HepG2 (cell line): ENCODE measurements around the gene SMPD3. TPM values are rescaled to one million over a fixed set of nuclear protein-coding genes. Genes with fewer than 3 reads are reported as not detected.

Experiments used
- ATAC-seq: fragments of 200-7000 bp; cut with Tn5 transposase; 3 replicates; pipeline ENCODE4 v1.9.1; 2020; ENCODE audit warnings: mild to moderate bottlenecking, moderate library complexity
- BruUV-seq: library from RNA; stranded (reverse); fragments of 400-500 nt; replicated peaks from 2 replicates; lab custom pipeline; 2021; lab: Mats Ljungman, UMichigan
- CTCF ChIA-PET: fragments of 300-600 bp; formaldehyde crosslinking; extraction: SDS; loops from one replicate; lab custom pipeline; 2021; ENCODE audit warnings: low total read pairs, inconsistent platforms, low intra/inter-chr PET ratio; lab: Yijun Ruan, JAX
- POLR2A ChIA-PET: fragments of 350-600 bp; sonication (Branson Sonifier 250); formaldehyde crosslinking; loops from one replicate; lab custom pipeline; 2020; ENCODE audit warnings: antibody characterized with exemption, inconsistent platforms; lab: Yijun Ruan, JAX
- DNase-seq: peaks from one replicate; pipeline ENCODE4 v3.0.0-alpha.2; 2015; ENCODE audit warnings: low spot score
- FAIRE-seq: peaks from 3 replicates; lab custom pipeline; 2011; peaks lifted over from hg19 to GRCh38; lab: Jason Lieb, UNC
- H2AFZ ChIP-seq: one replicate; pipeline ENCODE4 v1.6.1; 2011; ENCODE audit warnings: low read length, inconsistent platforms
- H3K27ac ChIP-seq: fragments of 300-600 bp; 3 replicates; pipeline ENCODE4 v1.8.0; 2011; ENCODE audit warnings: mixed run types, mild to moderate bottlenecking, mixed read lengths, low read length, inconsistent platforms; ENCODE audit not compliant: insufficient read depth; ENCODE audit errors: extremely low read length
- H3K27me3 ChIP-seq, 2 experiments: fragments of 200-600 bp in 1 of 2; 2 replicates in 1 of 2; 3 replicates in 1 of 2; pipeline versions ENCODE4 v1.6.0 to v1.8.0; 2011; ENCODE audit warnings: low read length in 2 of 2, mild to moderate bottlenecking in 2 of 2, moderate library complexity in 2 of 2, inconsistent platforms in 1 of 2; ENCODE audit not compliant: insufficient read depth in 2 of 2, control insufficient read depth in 1 of 2
- H3K36me3 ChIP-seq, 2 experiments: fragments of 200-600 bp in 1 of 2; replicated peaks in 1 of 2; 2 replicates in 1 of 2; 3 replicates in 1 of 2; pipeline versions ENCODE4 v1.5.1 to v1.8.0; 2011; ENCODE audit warnings: low read length in 2 of 2, inconsistent platforms in 1 of 2; ENCODE audit not compliant: insufficient read depth in 2 of 2, control insufficient read depth in 1 of 2
- H3K4me1 ChIP-seq: 2 replicates; pipeline ENCODE4 v1.5.1; 2012; ENCODE audit warnings: low read length, inconsistent platforms; ENCODE audit not compliant: insufficient read depth
- H3K4me2 ChIP-seq: 2 replicates; pipeline ENCODE4 v1.6.0; 2011; ENCODE audit warnings: low read depth, low read length, inconsistent platforms
- H3K4me3 ChIP-seq, 3 experiments: fragments of 200-600 bp in 1 of 3; sonication (generic), shearing (Covaris generic) in 1 of 3; replicated peaks in 1 of 3; 2 replicates each; pipeline ENCODE4 v1.5.1; 2011 to 2016; ENCODE audit warnings: low read length in 3 of 3, inconsistent platforms in 2 of 3, low read depth in 2 of 3, mild to moderate bottlenecking in 2 of 3, control low read depth in 1 of 3, mixed read lengths in 1 of 3; ENCODE audit not compliant: insufficient read depth in 1 of 3
- H3K79me2 ChIP-seq: one replicate; pipeline ENCODE4 v1.6.1; 2011; ENCODE audit warnings: low read length, inconsistent platforms; ENCODE audit not compliant: insufficient read depth
- H3K9ac ChIP-seq: 2 replicates; pipeline ENCODE4 v1.6.0; 2011; ENCODE audit warnings: mild to moderate bottlenecking, low read depth, low read length, inconsistent platforms; ENCODE audit not compliant: insufficient read depth
- H3K9me3 ChIP-seq: 2 replicates; pipeline ENCODE4 v1.5.1; 2012; ENCODE audit warnings: mild to moderate bottlenecking, low read length
- H4K20me1 ChIP-seq: 2 replicates; pipeline ENCODE4 v1.6.0; 2011; ENCODE audit warnings: inconsistent platforms, mild to moderate bottlenecking, low read length, moderate library complexity; ENCODE audit not compliant: insufficient read depth
- CTCF ChIP-seq: sonication (generic); formaldehyde crosslinking; IDR thresholded peaks from 2 replicates; pipeline ENCODE4 v1.5.0; 2020; ENCODE audit warnings: mild to moderate bottlenecking, missing genetic modification reagents, moderate library complexity
- MAFF ChIP-seq: IDR thresholded peaks from 2 replicates; pipeline ENCODE4 v1.6.1; 2011; ENCODE audit warnings: low read depth, low read length, improper control_type of control experiment
- MAFK ChIP-seq, 2 experiments: IDR thresholded peaks in 1 of 2; conservative IDR thresholded peaks in 1 of 2; 2 replicates each; pipeline ENCODE4 v1.6.1; 2011; ENCODE audit warnings: improper control_type of control experiment in 2 of 2, low read length in 2 of 2
- USF2 ChIP-seq, 2 experiments: sonication (generic) in 1 of 2; formaldehyde crosslinking in 1 of 2; IDR thresholded peaks; 2 replicates each; pipeline versions ENCODE4 v1.5.1 to v1.6.1; 2011 to 2020; ENCODE audit warnings: borderline replicate concordance in 1 of 2, low read depth in 1 of 2, low read length in 1 of 2, mild to moderate bottlenecking in 1 of 2, missing genetic modification reagents in 1 of 2, moderate library complexity in 1 of 2
- ZFX ChIP-seq: sonication (generic); formaldehyde crosslinking; IDR thresholded peaks from 2 replicates; pipeline ENCODE4 v1.4.0; 2020; ENCODE audit warnings: mild to moderate bottlenecking, low read depth, missing genetic modification reagents, moderate library complexity
- ZNF337 ChIP-seq: sonication (generic); formaldehyde crosslinking; IDR thresholded peaks from 2 replicates; pipeline ENCODE4 v1.5.1; 2020; ENCODE audit warnings: missing genetic modification reagents, low read depth, mild to moderate bottlenecking, borderline replicate concordance
- WGBS: methylation state at CpG from one replicate; pipeline ENCODE4 v1.1.6; 2017; ENCODE audit warnings: low lambda C conversion rate; 5-methylcytosine and 5-hydroxymethylcytosine counted together
- in situ Hi-C: cut with HindIII; loops from 2 replicates; pipeline ENCODE4 v1.10.0; 2017; ENCODE audit warnings: low pct_unique_long_range_greater_than_20kb; ENCODE audit not compliant: extremely low pct_ligation_motif_present
- intact Hi-C: fragments of 100-400 bp; cut with micrococcal nuclease; formaldehyde crosslinking; loops from one replicate; pipeline ENCODE4 v1.10.0; 2022; ENCODE audit not compliant: unreplicated experiment
- polyA plus RNA-seq, 8 experiments: library from polyadenylated mRNA; depleted of rRNA in 3 of 8; stranded (reverse) in 7 of 8; unstranded in 1 of 8; fragments of >200 nt; fragmentation: Illumina TruSeq in 4 of 8; extraction: Trizol in 4 of 8; gene quantifications; 2 replicates each; pipeline versions ENCODE4 v1.2.1 to v1.2.3, GENCODE V29; 2011 to 2016; ENCODE audit warnings: low read depth in 4 of 8, missing spikeins in 1 of 8, mixed read lengths in 1 of 8; ENCODE audit not compliant: insufficient read depth in 1 of 8
- total RNA-seq, 5 experiments: library from RNA; depleted of rRNA; stranded (reverse); fragments of >200 nt; fragmentation: Illumina TruSeq; extraction: Trizol; gene quantifications; 2 replicates each; pipeline ENCODE4 v1.2.3, GENCODE V29; 2016; ENCODE audit warnings: low read depth in 1 of 5

The SMPD3 gene
- total and polyA plus RNA-seq, 2 of the 13 experiments (the other 11 are each of a cell fraction or from before 2014, with no cell fraction given), result 0.07 to 0.32 TPM

GRCh38 chr16:68380676-68381362 lies 67.5 kb downstream of the SMPD3 start:
- no peak overlapping the region for H3K27ac ChIP-seq
- intact Hi-C loops, result loop anchor here (10.0 kb wide), 1 partner anchor 64 kb away; the partner anchor contains the start of gene SMPD3
- no peaks in the 10 kb centered on the region for H3K9me3 ChIP-seq
- no peaks in the 10 kb centered on the region for H4K20me1 ChIP-seq
- in situ Hi-C loops, result no loop called here
- H3K27me3 ChIP-seq, result peaks cover 2 to 50% of the 10 kb centered on the region in 2 experiments; a peak in 4 of 5 replicates
- 0 out of 2 replicates have a peak overlapping the region, but pooled peaks have one; percentile 19 for H3K4me2 ChIP-seq
- no peak overlapping the region for H3K9ac ChIP-seq
- no peaks in the 10 kb centered on the region for H3K79me2 ChIP-seq
- no peak for TF ChIP-seq ZNF337 (CRISPR knock-in tag)
- peak; percentile 71 to 87 for TF ChIP-seq MAFK (conservative IDR thresholded peaks at IDR 0.05 in 1 of 2, IDR thresholded peaks at IDR 0.05 in 1 of 2; ENCODE audit: low read length in 2 of 2)
- peak; percentile 75 for TF ChIP-seq MAFF
- TF ChIP-seq, all 625 proteins: peak for 2
- BruUV-seq, result no TSS peak
- no peak for FAIRE-seq
- Histone ChIP-seq H3K4me3 (no peak overlapping the region), H2AFZ (no peak overlapping the region), H3K36me3 (no peaks in the 10 kb centered on the region), H3K4me1 (peaks cover 13% of the 10 kb centered on the region; the same call in 1 of the 2 replicates)
- CTCF ChIA-PET, result no interaction called here
- ATAC-seq, result no peak
- DNase-seq, result no peak
- 61% methylated on average over 10 of the region's 10 CpGs for WGBS
- POLR2A ChIA-PET, result no interaction called here

- ChIA-PET POLR2A (no interaction called here), CTCF (no interaction called here)
- Histone ChIP-seq H3K4me1 (peaks cover 8% of the 10 kb centered on the region; the same call in 1 of the 2 replicates), H3K27ac (no peak overlapping the region), H3K4me2 (no peak overlapping the region), H3K4me3 (no peak overlapping the region), H2AFZ (no peak overlapping the region), H3K27me3 (peaks cover 5 to 53% of the 10 kb centered on the region in 2 experiments; a peak in 4 of 5 replicates), H3K79me2 (no peaks in the 10 kb centered on the region), H3K36me3 (no peaks in the 10 kb centered on the region), H4K20me1 (no peaks in the 10 kb centered on the region), H3K9ac (no peak overlapping the region), H3K9me3 (no peaks in the 10 kb centered on the region)
- in situ Hi-C loops, result no loop called here
- no TSS peak for BruUV-seq
- DNase-seq (no peak), FAIRE-seq (no peak), ATAC-seq (peak; percentile 30)
- WGBS, result 60% methylated on average over 1 of the region's 5 CpGs
- TF ChIP-seq USF2 (IDR thresholded peaks at IDR 0.05; ENCODE audit: low read depth, low read length) (no peak), USF2 (CRISPR knock-in tag; IDR thresholded peaks at IDR 0.05; ENCODE audit: borderline replicate concordance) (no peak), ZFX (0 out of 2 replicates have a peak, but pooled peaks have one; percentile 20), CTCF (peak; percentile 56)
- intact Hi-C loops, result loop anchor here (10.0 kb wide), 1 partner anchor 64 kb away; the partner anchor contains the start of gene SMPD3
These were observed 68.0 kb downstream of the SMPD3 start for GRCh38 chr16:68380348-68380670.
